Left ventricle myocardium superior (tissue), 1 donor: ENCODE data around the gene TPRG1. TPM values are rescaled to one million over a fixed set of nuclear protein-coding genes. Genes with fewer than 3 reads are reported as not detected.

Source experiments
- ATAC-seq: fragments of 200-7000 bp; cut with Tn5 transposase; one replicate; pipeline ENCODE4 v1.9.1; 2020; ENCODE audit warnings: mild to moderate bottlenecking, moderate library complexity
- DNase-seq: peaks from one replicate; pipeline ENCODE4 v3.0.0-alpha.2; 2020
- intact Hi-C: fragments of 100-400 bp; cut with micrococcal nuclease; formaldehyde crosslinking; loops from one replicate; pipeline ENCODE4 v1.11.0; 2022
- total RNA-seq: library from RNA; stranded (reverse); fragmentation: NEBNext Ultra II Directional; extraction: Animal tissue kit (Norgen Biotek cat#: 25700); gene quantifications from one replicate; pipeline ENCODE4 v1.2.1, GENCODE V29; 2021
- donor health status: DM: no; HTN: yes; CAD: no; lungs with severe emphysema.

TPRG1 gene
- total RNA-seq, 1 donor from 2014 or later = 2.7 TPM

- intact Hi-C loops = no loop called here
- peak; percentile 75 for ATAC-seq
- DNase-seq = peak; percentile 39
Observed at GRCh38 chr3:189270248-189270832, 98.6 kb downstream of the TPRG1 start.

GRCh38 chr3:189272500-189273119 is 100.8 kb downstream of the TPRG1 start:
- no peak for ATAC-seq
- DNase-seq = no peak
- intact Hi-C loops = no loop called here

GRCh38 chr3:189273736-189274135 is 102.0 kb downstream of the TPRG1 start:
- no peak for DNase-seq
- intact Hi-C loops = no loop called here
- ATAC-seq = no peak

- no peak for DNase-seq
- intact Hi-C loops = no loop called here
- ATAC-seq = no peak
Observed at GRCh38 chr3:189275182-189275581, 103.4 kb downstream of the TPRG1 start.

GRCh38 chr3:189275852-189276251 is 104.1 kb downstream of the TPRG1 start:
- no peak for ATAC-seq
- no peak for DNase-seq
- intact Hi-C loops = no loop called here

- intact Hi-C loops = no loop called here
- ATAC-seq (peak; percentile 71), DNase-seq (no peak)
Observed at GRCh38 chr3:189276444-189277219, 104.9 kb downstream of the TPRG1 start.

GRCh38 chr3:189277711-189278110 is 105.9 kb downstream of the TPRG1 start:
- DNase-seq (no peak), ATAC-seq (no peak)
- intact Hi-C loops = no loop called here

- ATAC-seq (no peak), DNase-seq (no peak)
- intact Hi-C loops = no loop called here
Observed at GRCh38 chr3:189278221-189278620, 106.5 kb downstream of the TPRG1 start.

GRCh38 chr3:189282189-189282588 is 110.4 kb downstream of the TPRG1 start:
- ATAC-seq (no peak), DNase-seq (no peak)
- intact Hi-C loops = no loop called here

GRCh38 chr3:189282741-189283140 is 111.0 kb downstream of the TPRG1 start:
- intact Hi-C loops = no loop called here
- no peak for DNase-seq
- ATAC-seq = no peak

- ATAC-seq = no peak
- intact Hi-C loops = no loop called here
- DNase-seq = no peak
Observed at GRCh38 chr3:189286188-189286587, 114.4 kb downstream of the TPRG1 start.

GRCh38 chr3:189286916-189287315 is 115.1 kb downstream of the TPRG1 start:
- intact Hi-C loops = no loop called here

GRCh38 chr3:189288348-189289235 is 116.8 kb downstream of the TPRG1 start:
- no peak for ATAC-seq

More at GRCh38 chr3:189286916-189287315, 115.1 kb downstream of the TPRG1 start:
- ATAC-seq = no peak
- DNase-seq = no peak

GRCh38 chr3:189289251-189289650 is 117.5 kb downstream of the TPRG1 start:
- no peak for ATAC-seq
- intact Hi-C loops = no loop called here
- no peak for DNase-seq

More at GRCh38 chr3:189288348-189289235, 116.8 kb downstream of the TPRG1 start:
- no peak for DNase-seq
- intact Hi-C loops = no loop called here

- ATAC-seq (no peak), DNase-seq (no peak)
- intact Hi-C loops = no loop called here
Observed at GRCh38 chr3:189292667-189293484, 121.1 kb downstream of the TPRG1 start.

GRCh38 chr3:189294649-189295048 is 122.9 kb downstream of the TPRG1 start:
- intact Hi-C loops = no loop called here
- ATAC-seq (no peak), DNase-seq (no peak)

GRCh38 chr3:189295089-189295488 is 123.3 kb downstream of the TPRG1 start:
- intact Hi-C loops = no loop called here
- ATAC-seq (no peak), DNase-seq (no peak)

- DNase-seq = no peak
- no peak for ATAC-seq
- intact Hi-C loops = no loop called here
Observed at GRCh38 chr3:189297932-189298331, 126.2 kb downstream of the TPRG1 start.
